ENCODE results near the gene PDZD7.

The PDZD7 gene

GRCh38 chr10:101000127-101000914 is 30.6 kb downstream of the PDZD7 start:
- no peak for DNase-seq

DNA sequence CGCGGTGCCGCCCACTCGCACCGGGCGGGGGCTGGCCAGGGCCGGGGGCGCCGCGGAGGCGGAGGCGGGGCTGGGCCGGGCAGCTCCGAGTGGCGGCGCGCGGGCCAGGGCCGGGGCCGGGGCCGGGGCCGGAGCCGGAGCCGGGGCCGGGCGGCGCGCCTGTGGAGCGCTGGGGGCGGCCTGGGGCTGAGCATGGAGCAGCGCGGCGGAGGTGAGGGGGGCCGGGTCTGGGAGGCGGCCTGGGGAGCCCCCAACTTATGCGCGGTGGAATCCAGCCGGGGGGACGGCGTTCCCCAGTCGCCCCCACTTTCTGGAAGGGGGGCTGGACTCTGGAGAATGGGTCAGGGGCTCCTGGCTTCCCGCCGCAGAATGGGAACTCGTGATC is 31.2 kb downstream of the PDZD7 start, which contains the start of gene LZTS2:
Gene LZTS2, plus strand, starts transcription at position 67 of the 385 bp plus-strand sequence. CDS start 2,731 bp downstream, outside the sequence.
- no peak for DNase-seq

DNA sequence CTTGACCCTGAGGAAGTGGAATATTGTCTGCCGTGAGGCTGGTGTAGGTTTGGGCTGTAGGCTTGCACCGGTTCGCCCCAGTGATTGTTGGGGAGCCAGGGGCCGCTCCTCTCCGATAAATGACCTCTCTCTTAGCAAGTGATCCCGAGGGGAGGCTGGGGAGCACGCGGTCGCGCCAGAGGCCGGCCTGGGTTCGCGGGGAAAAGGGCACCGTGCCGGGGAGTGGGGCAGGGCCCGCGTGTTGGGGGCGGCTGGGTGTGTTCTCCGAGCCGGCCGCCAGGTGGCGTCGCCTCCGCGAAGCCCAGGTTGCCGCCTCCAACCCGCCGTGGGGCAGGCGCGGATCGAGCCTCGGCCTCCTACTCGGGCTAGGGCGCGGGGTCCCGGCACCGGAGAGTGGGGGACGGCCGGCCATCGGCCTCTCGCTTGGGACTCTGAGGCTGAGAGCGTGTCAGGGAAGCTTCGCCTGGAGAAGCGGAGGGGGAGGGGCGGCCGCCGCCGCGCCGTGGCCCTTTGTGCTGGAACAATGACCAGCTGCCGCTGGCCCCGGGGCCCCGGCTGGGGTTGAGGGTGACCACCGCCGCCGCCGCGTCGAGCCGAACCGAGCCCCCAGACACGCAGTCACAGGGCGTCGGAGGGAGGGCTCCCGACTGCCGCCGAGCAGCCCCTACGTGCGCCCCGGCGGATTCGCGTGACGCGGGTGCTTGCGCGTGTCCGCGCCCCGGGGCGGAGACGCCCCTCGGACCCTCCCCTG is 31.8 kb downstream of the PDZD7 start:
- DNase-seq = peak; percentile 52

GRCh38 chr10:100998183-100998990 is 32.5 kb downstream of the PDZD7 start:
- peak; percentile 70 for DNase-seq

DNA sequence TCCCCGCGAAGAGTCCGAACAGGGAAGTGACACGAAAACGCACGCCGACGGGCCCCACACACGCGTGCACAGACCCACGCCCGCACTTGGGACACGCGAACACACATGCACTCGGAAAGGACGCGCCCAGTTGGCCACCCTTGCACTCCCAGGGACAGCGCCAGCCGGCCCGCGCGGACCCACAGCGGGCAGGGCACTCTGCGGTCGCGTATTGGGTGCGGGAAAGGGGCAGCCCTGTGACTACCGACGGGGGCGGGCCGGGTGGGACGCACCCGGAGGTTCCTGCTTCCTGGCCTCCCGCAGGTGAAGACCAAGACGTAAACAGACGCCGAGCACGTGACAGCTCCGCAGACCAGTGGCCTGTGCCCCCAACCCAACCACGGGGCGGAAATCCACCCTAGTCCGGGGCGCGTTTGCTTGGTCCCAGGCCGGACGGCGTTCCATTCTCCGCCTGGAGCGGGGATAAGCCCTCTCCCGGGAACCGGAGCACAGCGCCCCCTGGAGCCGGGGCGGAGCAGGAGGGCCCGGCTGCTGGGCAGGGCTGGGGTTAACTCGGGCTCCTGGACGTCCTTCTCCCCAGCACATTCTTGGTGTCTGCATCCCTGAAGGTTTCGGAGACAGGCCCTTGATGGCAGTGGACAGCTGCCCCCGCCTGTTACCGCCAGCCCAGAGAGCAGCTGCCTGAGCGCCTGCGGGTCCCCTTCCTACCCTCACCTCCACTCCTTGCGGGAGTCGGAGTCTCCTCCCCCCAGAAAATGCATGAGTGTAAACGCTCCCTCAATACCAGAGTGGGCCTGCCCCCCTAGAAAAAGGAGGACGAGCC is 33.4 kb downstream of the PDZD7 start:
- peak; percentile 69 for DNase-seq

GRCh38 chr10:100996678-100997359 is 34.1 kb downstream of the PDZD7 start:
- no peak for DNase-seq

- DNase-seq = no peak
Observed at GRCh38 chr10:100995181-100995580, 35.7 kb downstream of the PDZD7 start.

DNA sequence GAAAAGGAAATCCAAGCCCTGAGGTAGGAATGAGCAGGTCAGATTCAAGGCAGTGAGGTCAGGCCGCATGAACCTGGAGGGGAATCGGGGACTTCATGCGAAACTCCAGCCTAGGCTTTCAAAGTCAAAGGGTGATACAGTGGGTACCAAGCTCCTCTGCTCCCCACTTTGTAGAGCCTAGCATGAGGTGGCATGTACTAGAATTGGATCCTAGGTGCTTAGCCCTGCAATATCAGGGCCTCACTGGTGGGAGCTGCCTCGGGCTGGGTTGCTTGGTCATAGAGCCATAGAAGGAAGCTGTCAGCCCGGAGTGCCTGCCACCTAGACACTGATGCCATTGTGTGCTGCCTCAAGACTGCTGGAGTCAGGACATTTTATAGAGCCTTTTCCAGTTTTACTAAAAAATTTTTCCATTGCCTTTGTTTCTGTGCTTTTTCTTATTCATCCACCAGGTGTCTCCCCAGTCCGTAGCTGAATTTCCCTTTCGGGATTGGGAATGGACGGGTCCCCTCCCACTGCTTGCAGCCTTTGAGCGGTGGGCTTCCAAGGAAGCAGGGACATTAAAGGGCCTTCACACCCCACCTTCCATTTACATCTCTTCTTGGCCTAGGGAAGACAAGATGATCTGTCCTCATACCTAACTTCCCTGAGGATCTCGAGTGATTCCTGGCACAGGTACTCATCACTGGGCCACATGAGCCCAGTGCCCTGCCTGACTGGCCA is 36.8 kb downstream of the PDZD7 start:
- no peak for DNase-seq

- no peak for DNase-seq
Observed at GRCh38 chr10:100989088-100989487, 41.8 kb downstream of the PDZD7 start.

- DNase-seq = no peak
Observed at GRCh38 chr10:100988166-100988565, 42.8 kb downstream of the PDZD7 start.

- no peak for DNase-seq
Observed at GRCh38 chr10:100987685-100988049, 43.3 kb downstream of the PDZD7 start.

- peak; percentile 66 for DNase-seq
Observed at GRCh38 chr10:100986952-100987684, 43.8 kb downstream of the PDZD7 start, which contains the start of the genes MRPL43 and TWNK. MRPL43 (minus strand) TSS chr10:100987497; CDS start chr10:100987443, 54 bp downstream. TWNK (plus strand) TSS chr10:100987543; CDS start chr10:100988211, 668 bp downstream.

DNA sequence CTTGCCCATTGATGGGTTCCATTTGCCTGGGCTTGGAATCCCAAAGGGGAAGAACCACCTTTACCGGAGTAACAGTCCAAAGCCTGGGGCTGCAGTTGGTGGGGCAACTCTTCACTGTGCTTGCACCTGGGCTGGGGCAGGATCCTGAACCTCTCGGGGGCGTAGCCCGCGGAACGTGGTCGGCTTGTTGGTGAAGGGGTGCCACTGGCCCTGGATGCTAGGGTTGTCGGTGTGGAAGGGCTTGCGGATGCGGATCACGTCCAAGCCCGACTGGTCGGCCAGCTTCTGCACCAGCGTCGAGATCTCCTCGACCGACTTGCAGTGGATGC is 44.3 kb downstream of the PDZD7 start:
- no peak for DNase-seq

DNA sequence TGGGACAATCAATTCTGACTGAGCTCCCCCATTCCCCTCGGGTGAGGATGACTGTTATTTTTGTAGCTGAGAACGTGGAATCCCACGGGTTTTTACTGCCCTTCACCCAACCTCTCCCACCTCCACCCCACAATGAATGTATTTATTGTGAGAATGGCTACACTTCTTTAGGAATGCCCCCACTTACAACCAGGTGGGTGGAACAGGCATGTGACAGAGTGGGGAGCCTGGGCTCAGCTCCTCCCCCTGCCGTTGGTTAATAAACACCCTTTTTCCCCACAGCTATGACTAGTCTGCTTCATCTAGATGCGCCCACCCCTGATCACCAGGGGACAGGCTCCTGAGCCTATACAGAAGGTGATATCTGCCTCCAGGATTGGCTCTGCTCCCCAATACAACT is 45.6 kb downstream of the PDZD7 start:
- no peak for DNase-seq

DNA sequence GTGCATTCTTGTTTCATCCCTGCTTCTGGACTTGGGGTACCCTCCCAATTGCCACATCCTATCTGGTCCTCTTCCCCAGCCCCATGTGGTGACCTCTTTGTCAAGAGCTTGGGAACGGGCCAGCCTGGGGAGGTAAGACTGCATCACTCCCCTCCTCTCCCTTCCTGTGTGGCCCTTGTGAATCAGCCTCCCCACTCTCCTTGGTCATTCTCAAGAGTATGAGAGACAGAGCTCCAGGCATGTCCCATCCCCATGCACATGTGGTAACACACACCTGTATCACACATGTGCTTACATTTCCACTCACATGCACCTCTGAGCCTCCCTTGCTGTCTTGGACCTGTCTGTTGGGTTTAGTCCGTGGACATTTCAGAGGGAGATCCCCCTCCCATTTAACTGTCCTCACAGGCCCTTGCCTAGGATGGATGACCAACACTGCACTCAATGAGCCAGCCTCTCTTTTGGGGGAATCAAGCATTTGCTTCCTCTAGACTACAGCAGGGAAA is 46.2 kb downstream of the PDZD7 start:
- DNase-seq = no peak

GRCh38 chr10:100983868-100984671 is 46.9 kb downstream of the PDZD7 start:
- DNase-seq = no peak

DNA sequence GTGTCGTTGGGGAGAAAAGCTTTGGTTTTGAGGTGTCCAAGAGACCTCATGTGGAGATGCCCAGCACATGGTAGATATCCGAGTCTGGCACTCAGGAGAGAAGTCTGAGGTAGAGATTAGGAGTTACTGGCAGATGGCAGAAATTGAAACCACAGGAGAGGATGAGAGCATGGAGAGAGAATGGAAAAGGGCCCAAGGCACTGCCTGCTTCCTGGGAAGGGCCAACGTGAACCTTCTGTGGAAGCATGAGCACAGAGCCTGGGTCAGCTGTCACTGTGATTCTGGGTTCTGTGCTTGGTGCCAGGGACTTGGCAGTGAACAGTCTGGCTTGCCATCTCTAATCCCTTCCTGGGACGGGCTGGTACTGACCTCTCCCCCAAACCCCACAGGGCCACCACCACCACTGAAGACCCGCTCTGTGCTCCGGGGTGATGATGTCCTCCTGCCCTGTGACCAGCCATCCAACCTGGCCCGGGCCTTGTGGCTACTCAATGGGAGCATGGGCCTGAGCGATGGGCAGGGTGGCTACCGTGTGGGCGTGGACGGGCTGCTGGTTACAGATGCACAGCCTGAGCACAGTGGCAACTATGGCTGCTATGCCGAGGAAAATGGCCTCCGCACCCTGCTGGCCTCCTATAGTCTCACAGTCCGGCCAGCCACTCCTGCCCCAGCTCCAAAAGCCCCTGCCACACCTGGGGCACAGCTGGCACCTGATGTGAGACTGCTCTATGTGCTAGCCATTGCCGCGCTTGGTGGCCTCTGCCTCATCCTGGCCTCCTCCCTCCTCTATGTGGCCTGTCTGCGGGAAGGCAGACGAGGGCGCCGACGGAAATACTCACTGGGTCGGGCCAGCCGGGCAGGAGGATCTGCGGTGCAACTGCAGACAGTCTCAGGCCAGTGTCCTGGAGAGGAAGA is 47.8 kb downstream of the PDZD7 start:
- no peak for DNase-seq

DNA sequence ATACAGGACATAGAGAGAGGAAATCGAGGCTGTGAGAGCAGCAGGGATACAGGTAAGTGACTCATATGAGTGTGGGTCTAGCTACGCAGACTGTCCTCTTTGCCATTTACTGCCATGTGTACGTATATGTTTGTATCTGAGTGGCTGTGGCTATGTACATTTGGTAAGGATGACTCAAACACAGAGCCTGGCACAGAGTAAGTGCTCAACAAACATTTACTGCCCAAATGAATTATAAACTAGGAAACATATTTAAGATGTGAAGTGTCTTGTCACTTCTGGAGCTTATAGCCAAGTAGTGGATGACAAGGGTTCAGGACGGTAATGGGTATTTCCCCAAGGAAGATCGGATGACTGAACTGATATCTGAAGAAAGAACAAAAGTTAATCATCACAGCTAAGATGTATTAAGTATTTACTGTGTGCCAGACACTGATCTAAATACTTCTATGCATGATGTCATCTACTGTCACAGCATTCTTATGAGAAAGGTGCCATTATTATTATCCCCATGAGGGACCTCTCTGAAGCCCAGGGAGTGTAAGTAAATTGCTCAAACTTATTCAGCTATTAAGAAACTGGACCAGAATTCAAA is 49.7 kb downstream of the PDZD7 start:
- DNase-seq = no peak
